GM19328 (cell line): ENCODE measurements around the gene BTBD6.
A peak's percentile ranks its signal among the peaks of the same experiment; 100 is the strongest.

Experiments used
- ATAC-seq: cut with Tn5 transposase; IDR thresholded peaks from one replicate; pipeline ENCODE4 v1.9.1; 2021; ENCODE audit warnings: mild to moderate bottlenecking, moderate library complexity; ENCODE audit not compliant: unreplicated experiment

Gene BTBD6

DNA sequence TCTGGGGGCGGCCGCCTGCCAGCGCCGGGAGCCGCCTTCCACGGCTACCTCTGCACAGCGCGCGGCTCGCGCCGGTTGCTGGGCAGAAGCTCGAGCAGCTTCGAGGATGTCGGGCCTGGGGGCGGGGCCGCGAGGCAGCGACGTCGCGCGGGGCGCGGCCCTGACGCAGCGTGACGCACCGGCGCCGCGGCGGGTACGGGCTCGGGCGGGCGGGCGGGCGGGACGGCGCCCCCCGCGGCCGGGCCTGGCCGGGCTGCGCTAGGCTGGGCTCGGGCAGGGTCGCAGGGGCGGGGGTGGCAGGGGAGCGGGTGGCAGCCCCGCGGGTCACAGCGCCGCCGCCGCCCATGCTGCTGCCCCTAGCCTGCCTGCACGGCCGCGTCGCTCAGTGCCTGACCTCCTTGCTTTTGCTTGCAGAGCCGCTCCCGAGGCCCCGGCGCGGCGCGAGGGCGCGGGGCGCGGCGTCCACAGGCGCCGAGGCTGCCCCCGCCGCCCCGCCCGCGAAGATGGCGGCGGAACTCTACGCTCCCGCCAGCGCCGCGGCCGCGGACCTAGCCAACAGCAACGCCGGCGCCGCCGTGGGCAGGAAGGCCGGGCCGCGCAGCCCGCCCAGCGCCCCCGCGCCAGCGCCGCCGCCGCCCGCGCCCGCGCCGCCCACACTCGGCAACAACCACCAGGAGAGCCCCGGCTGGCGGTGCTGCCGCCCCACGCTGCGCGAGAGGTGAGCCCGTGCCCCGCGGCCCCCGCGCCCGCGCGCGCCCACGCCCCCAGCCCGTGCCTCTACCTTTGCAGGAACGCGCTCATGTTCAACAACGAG lies at the start of gene BTBD6:
BTBD6 (plus strand) TSS at position 166 of the 814 bp plus-strand sequence; CDS start at position 345, 179 bp downstream.
- ATAC-seq: peak; percentile 82

DNA sequence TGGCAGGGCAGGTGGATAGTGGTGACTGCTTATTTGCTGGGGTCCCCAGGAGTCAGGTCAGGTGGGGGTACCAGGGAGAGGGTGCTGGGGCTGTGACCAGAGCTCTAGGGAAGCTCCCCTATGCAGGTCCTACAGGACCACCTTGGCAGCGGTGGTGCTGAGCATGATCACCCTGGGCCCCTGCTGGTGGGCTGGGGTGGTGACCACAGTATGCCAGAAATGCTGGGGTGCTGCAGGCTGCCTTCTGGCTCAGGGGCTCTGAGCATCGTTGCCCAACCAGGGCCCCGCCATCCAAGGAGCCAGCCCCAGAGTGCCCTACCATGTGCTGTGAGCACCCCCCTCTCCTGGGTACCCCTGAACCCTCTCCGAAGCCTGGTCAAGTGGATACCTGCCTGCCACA lies 49.7 kb upstream of the BTBD6 start:
- ATAC-seq: no peak

DNA sequence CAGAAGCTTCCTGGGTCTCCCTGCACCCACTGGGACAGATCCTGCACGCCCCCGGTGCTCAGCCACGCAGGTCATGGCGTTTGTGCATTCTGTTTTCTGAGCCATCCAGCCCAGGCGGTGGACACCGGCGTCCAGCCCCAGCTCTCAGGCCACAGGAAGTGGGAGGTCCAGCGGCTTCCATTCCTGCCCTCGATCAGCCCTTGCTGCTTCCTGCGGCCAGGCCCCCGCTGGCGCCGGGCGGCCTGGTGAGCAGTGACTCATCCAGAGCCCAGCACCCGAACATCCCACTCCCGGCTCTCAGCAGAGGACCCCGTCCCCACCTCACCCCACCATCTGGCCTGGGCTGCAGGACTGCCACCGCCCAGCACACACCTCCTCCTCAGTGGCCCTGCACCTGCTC lies 49.2 kb upstream of the BTBD6 start:
- no peak for ATAC-seq

DNA sequence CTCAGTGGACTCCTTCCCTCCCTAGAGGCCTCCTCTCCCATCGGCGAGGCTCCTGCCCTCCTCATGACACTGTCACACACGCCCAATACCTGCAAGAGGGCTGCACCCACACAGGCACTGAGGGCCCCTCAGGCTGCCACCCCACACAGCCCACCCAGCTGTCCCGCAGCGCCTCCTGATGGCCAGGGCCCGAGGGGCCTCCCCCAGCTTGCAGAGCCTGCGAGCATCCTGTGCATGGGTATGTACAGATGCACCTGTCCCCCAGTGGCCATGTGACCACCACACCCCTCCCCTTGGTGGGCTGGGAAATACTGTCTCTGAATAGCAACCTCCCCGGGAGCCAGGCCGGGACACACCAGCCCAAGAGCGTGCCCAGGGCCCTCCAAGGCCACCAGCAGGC lies 48.3 kb upstream of the BTBD6 start:
- ATAC-seq: no peak

DNA sequence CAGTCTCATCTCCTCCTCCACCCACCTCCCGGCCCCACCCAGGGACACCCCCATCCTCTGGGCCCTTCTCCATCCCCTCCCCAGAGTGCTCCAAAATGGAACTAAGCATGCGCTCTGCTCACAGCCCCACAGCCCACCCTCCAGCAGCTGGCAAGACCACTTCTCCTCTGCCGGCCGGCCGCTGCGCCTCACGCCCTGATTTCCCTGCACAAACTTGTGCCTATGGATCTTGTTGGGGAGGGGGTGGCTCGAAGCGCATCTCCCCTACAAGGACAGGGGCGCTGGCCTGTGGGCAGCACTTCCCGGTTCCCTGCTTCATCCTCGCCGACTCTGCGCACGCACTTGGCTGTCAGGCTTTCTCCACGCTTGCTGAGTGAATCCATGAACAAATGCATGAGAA lies 47.7 kb upstream of the BTBD6 start:
- ATAC-seq: no peak

DNA sequence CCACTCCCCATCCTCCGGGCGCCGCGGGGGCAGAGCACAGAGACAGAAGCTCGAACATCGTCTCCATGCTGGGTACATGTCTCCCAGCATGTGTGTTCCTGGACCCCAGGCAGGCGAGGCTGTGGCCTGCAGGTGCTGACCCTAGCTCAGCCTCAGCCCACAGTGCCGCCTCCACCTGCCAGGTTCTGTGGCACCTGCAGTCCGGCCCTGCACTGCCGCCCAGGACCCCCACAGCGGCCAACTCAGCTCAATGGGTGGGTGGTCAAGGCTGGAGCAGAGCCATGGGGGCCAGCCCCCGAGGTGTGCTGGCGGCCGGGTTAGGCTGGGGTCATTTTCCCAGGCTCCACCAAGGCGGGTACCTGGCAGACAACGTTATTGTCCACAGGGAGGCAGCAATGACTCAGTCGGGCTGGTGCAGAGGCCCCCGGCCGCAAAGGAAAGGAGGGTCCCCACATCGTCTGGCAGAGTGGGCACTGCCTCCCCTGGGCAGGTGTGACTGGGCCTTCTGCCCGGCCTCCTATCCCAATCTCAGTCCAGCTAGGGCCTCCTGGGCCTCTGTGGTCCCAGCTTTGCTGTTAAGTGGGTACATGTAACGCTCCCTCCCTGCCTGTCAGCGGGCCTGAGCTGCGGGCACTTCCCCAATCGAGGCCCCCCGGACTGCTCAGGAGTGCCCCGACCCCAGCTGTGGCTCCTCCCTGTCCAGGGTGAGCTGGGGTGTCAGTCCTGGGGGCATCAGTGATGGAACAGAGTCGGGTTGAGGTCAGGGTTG lies 47.0 kb upstream of the BTBD6 start:
- ATAC-seq: no peak

DNA sequence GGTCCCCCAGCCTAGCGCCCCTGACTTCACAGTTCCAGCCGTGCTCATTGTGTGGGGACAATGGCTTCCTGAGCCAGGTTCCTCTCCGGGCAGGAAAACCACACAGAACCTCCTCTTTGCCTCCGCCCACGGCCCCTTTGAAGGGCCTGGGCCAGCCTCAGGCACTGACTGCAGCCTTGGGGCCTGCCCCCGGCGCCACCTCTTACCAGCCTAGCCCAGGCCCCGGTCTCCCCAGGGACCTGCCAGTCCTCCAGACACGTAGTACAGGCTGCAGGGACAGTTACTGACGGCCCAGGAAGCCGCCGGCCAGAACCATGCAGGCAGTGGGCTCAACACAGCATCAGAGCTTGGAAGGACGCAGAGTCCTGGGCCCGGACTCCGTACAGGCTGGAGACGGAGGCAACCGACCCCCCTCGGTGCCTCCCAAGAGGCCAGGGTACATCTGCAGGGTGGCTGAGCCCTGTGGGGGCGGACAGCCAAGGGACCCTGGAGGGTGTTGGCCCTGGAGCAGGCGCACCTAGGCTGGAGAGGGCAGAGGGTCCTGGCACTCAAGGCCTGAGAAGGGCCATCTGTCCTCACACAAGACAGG lies 46.3 kb upstream of the BTBD6 start:
- ATAC-seq: no peak

DNA sequence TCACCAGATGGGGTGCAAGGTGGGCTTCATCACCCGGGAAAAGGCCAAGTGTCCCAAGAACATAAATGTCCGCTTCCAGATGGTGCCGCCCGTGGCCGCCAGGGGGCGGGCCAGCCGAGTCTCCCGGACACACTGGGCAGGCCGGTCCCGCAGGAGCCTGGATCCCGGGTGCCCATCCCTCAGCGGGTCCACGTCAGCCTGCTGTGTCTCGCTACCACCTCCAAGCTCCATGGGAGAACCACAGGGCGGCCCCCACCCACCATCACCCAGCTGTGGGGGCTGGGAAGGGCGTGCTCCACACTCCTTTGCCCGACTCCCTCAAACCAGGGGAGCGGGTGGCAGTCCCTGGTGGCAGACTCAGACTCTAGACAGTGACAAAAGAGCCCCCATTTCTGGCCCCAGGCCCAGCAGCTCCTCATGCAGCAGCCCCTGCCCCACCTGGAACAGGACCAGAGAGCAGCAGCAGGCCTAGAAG lies 45.2 kb upstream of the BTBD6 start:
- ATAC-seq: no peak

DNA sequence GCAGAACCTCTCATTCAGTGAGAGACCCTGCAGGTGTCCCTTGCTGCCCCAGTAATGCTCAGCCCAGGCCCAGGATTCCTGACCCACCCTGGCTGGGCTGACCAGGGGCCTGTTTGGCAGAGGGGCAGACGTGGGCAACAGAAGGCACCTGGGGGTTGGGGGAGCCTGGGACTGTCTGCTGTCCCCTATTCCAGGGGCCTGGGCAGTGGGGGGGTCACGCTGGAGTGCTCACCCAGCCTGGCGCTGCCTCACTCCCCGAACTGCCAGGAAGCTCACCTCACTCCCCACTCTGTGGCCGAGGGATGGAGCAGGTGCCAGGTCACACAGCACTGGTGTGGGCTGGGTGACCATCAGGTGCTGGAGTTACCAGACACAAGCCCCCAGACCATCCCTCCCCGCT lies 44.6 kb upstream of the BTBD6 start:
- ATAC-seq: no peak

DNA sequence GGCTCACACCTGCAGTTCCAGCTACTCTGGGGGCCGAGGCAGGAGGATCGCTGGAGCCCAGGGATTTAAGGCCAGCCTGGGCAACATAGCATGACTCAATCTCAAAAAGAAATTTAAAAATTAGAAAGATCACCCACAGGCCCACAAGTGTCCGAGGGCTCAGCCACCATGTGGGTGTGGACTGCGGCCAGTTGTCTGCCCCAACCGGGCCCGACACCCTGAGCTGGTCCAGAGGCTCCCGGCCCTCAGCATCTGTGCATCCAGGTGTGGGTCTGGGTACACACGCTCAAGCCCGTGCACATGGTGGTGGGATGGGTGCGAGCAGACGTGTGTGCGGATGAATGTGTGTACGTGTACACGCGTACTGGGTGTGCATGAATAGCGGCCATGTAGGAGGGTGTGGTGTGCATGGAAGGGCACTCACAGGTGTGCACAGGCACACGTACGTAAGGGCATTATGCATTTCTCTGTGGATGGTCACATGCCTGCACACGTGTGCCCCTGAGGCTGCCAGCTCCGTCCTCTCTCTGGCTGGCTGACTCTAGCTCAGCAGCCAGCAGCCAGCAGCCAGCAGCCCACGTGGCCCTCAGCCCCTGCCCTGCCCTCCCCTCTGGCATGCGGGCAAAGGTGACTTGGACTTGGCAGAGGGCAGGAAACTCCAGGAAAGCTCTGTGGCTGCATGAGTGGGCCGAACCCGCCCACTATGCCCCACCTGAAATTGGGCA lies 44.0 kb upstream of the BTBD6 start:
- no peak for ATAC-seq

DNA sequence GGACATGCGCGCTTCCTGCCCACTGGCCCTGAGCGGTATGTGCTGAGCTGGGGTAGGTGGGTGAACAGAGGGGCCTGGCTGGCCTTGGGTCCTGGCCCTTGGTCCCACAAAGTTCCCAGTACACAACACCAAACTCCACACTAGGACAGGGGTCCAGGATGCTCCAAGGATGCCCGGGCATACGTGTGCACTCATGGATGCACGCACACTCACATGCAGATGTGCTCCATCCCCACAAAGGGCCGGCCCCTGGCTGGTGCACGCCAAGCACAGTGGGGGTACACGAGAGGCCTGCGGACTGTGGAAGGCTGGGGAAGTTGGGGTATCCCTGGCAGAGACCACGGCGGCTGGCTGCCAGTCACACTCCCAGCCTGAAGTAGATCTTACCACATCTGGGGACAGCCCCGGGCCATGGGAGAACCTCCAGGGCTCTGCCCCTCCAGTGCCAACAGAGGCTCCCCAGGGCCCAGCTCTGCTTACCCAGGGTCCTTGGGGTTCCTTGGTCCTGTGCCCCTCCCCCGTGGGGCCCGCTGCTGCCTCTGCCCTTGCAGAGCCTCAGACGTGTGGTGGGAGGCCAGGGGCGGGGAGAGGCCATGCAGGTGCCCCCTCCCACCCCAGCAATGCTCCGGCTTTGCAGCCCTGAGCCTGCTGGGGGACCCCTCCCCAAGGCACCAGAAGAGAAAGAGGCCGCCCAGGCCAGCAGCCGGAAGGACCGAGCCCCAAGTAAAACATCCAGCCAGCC lies 43.2 kb upstream of the BTBD6 start:
- no peak for ATAC-seq

DNA sequence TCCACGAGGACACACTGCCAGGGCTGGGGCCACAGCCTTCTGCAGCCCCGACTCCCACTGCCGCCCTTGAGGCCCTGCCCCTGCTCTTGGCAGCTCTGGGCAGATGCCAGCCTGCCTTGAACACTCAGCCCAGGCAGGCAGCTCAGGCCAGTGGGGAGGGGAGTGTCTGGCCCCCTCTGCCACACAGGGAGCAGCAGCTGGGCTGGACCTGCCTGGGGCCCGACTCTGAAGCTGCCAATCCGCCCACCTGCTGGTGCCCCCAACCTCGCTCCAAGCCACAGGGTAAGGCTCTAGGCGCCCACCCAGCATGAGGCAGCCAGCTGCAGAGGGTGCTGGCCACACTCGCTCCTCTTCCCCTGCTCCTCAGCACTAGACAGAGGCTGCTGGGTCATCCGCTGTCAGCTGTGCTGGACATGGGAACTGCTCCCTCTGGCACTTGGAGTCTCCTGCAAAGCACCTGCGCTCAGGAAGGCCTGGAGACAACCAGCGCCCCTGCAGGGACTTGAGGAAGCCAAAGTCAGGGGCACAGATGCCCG lies 42.6 kb upstream of the BTBD6 start:
- ATAC-seq: no peak

DNA sequence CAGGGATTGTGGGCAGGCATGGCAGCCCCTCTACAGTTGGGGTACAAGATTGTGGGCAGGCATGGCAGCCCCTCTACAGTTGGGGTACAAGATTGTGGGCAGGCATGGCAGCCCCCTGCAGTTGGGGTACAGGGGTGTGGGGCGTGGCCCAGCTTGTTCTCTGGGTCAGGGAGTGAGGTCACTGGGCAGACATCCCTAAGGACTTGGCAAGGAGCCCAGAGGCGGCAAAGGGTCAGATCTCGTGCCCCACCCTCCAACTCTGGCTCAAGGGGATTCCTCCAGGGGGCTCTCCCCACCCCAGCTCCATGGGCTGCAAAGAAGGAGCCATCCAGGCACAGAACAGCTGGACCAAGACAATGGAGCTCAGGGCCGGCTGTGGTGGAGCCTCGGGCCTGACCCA lies 41.5 kb upstream of the BTBD6 start:
- no peak for ATAC-seq

DNA sequence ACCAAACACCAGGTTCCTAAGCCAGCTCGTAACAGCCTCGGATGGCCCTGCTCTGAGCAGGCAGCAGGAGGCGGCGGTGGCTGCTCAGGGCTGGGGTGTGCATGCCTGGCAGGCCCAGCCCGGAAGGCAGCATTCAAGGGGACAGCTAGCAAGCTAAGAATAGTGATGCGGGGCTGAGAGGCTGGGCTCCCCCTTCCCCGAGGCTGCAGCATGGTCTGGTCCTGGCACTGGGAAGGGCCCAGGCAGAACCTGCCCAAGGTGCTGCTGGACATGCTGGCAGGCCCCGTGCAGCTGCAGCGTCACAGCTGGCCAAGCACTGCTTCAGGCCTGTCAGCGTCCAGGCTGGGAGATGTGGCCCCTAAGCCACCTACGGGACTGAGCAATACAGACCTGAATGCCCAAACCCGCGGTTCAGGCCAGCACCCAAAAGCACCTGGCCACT lies 40.9 kb upstream of the BTBD6 start:
- no peak for ATAC-seq

DNA sequence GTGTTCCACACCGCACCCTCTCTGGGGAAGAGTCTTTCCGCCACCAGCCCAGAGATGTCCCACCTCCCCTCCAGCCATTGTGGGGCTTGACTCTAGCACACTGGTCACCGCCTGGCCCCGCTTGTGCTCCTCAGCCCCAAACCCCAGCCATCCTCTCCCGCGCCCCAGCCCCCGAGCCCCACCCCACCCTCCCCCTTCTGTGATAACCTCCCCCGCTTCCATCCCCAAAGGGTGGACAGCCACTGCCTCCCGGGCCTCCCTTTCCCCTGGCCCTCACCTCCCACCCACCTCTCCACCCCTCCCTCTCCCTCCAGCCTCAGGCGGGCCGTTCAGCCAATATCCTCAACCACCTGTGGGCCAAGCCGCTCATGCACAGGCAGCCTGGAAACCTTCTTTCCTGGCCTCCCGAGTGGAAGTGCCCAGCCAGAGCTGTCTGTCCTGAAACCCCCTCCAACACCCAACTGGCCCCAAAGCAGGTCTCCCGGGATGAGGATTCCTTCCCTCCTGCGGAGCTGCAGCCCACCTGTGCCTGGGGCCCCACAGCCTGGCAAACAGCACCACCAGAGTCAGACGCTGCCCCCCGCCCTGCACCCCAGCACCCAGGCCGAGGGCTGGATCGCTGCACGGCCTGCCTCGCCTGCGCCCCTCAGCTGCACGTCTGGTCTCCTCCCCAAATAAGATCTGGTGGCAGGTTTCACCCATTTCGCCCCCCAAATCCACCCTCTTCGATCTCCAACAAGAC lies 40.2 kb upstream of the BTBD6 start:
- no peak for ATAC-seq

DNA sequence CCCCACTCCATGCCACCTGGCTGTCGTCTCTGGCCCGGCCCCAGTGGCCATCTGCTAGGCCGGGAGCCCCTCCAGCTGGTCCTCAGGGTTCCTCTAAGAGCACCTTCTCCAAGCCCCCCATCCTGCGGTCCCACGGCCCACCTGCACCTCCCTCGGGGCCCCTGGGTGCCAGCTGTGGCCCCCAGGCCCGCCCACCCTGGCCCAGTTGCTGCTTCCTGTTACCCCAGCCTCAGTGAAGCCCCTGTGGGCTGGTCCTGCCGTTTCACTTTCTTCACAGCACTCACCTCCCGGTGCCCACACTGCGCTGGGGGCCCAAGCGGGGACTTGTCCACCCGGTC lies 39.6 kb upstream of the BTBD6 start:
- no peak for ATAC-seq

DNA sequence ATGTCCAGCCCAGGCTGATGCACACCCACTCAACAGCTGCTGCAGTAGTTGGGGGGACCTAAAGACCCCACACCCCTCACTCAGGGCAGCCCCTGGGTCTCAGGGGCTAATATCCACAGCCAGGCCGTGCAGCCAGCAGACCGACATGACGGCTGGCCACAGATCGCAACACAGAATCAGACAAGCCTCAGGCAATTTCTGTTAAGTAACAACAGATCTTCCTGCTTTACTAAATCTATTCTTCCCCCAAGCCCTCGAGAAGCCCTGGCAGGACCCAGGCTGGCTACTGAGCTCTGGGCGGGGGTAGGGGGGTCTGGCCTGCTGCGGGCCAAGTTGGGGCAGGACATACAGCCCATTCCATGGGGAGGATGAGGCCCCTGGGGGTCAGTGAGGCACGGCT lies 39.2 kb upstream of the BTBD6 start:
- ATAC-seq: no peak

DNA sequence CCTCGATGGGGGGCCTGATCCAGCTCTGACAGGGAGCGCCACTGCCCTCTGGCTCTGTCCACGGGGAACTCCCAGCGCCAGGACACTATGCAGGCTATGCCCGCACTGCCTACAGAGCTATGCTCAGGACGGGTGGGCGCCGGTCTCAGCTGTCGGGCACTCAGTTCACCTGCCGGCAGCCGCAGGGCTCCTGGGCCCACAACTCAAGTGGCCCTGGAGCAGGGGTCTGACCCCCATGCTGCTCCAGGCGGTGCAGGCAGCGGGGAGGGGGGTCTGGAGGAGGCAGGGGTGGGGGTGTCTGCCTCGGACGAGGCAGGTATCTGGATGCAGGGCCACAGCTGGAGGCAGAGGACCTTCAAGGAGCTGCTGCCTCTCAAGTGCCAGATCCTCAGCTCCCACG lies 38.7 kb upstream of the BTBD6 start:
- no peak for ATAC-seq

DNA sequence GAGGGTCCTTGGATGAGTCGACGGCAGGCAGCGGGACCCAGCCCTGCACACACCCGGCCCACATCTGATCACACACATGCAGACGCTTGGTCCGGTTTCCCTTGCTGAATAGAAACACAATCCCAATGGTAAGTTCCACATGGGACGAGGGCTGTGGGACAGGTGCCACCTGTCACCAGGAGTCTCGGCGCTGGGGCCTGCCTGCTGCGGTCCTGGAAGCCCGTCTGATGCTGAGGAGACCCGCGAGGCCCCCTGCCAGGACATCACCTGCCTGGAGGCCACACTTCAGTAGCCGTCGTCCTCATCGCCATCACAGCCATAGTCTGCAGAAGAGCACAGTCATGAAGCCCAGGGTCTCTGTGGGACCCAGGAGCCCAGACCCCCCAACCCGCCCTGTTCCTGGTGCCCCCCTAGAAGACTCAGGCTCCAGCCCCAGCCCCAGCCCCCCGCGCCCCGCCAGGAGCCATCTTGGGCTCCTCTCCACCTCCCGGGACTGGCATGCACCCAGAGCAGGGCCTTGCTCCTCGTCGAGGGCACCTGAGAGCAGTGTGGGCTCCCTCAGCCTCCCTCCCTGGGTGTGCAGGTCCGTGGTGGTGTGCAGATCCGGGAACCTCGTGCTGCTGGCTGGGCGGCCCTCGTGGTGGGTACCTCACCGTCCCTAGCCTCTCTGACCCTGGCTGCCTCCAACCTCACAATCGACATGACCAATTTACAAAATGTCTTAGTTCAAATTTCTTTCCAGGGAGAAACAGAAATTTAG lies 37.9 kb upstream of the BTBD6 start:
- no peak for ATAC-seq
